OCI-LY7 (cell line): Measurements from ENCODE around the gene PRADC1.

Experiments used
- CTCF ChIP-seq: fragments of 200-600 bp; sonication (generic); conservative IDR thresholded peaks from 2 replicates; pipeline ENCODE4 v1.5.1; 2014; ENCODE audit warnings: mild to moderate bottlenecking, antibody characterized with exemption, low read length, moderate library complexity, mixed read lengths
- EZH2phosphoT487 ChIP-seq: fragments of 200-600 bp; sonication (generic); IDR thresholded peaks from 2 replicates; pipeline ENCODE4 v1.6.1; 2018; ENCODE audit warnings: low read depth, borderline replicate concordance, mild to moderate bottlenecking, mixed run types, antibody characterized with exemption, low read length, moderate library complexity, mixed read lengths

GRCh38 chr2:73250872-73251846 is 18.1 kb upstream of the PRADC1 start:
- TF ChIP-seq CTCF (no peak), EZH2phosphoT487 (no peak)
